OCI-LY3 (cell line): ENCODE results near the gene DST.

Experiments used
- H2AFZ ChIP-seq: fragments of 200-600, 300-600 bp; shearing (Covaris generic); 2 replicates; pipeline ENCODE4 v1.6.0; 2014; ENCODE audit warnings: antibody characterized with exemption, low read depth, low read length
- H3K27ac ChIP-seq: fragments of 200-600, 300-600 bp; sonication (generic); 2 replicates; pipeline ENCODE4 v1.5.1; 2014; ENCODE audit warnings: mild to moderate bottlenecking, low read length, moderate library complexity, mixed read lengths
- H3K27me3 ChIP-seq: fragments of 200-600, 300-600 bp; sonication (generic); 2 replicates; pipeline ENCODE4 v1.6.1; 2014; ENCODE audit warnings: low read depth, low read length, mixed read lengths
- H3K36me3 ChIP-seq: fragments of 200-600, 300-600 bp; sonication (generic); replicated peaks from 2 replicates; pipeline ENCODE3; 2014; ENCODE audit warnings: low read depth, low read length, mixed read lengths
- H3K4me1 ChIP-seq: fragments of 300-600, 200-600 bp; sonication (generic); 2 replicates; pipeline ENCODE4 v1.6.1; 2014; ENCODE audit warnings: low read length, mixed read lengths
- H3K4me2 ChIP-seq: fragments of 200-600, 300-600 bp; sonication (generic); 2 replicates; pipeline ENCODE4 v1.6.1; 2014; ENCODE audit warnings: low read length, mixed read lengths
- H3K4me3 ChIP-seq: fragments of 300-600, 200-600 bp; sonication (generic); 2 replicates; pipeline ENCODE4 v1.5.1; 2014; ENCODE audit warnings: antibody characterized with exemption, mild to moderate bottlenecking, low read length, moderate library complexity
- H3K79me2 ChIP-seq: fragments of 300-600, 200-600 bp; shearing (Covaris generic); 2 replicates; pipeline ENCODE4 v1.6.1; 2014; ENCODE audit warnings: mild to moderate bottlenecking, low read length, mixed read lengths
- H3K9ac ChIP-seq: fragments of 300-600, 200-600 bp; shearing (Covaris generic); 2 replicates; pipeline ENCODE4 v1.6.0; 2014; ENCODE audit warnings: mild to moderate bottlenecking, low read length, moderate library complexity
- H3K9me3 ChIP-seq: fragments of 200-600, 300-600 bp; shearing (Covaris generic); 2 replicates; pipeline ENCODE4 v1.6.1; 2014; ENCODE audit warnings: low read length, mixed read lengths; ENCODE audit not compliant: insufficient read depth
- H4K20me1 ChIP-seq: fragments of 200-600, 300-600 bp; sonication (generic); 2 replicates; pipeline ENCODE4 v1.6.1; 2016; ENCODE audit warnings: low read length, mixed read lengths; ENCODE audit not compliant: insufficient read depth
- CTCF ChIP-seq: fragments of 200-600, 300-600 bp; sonication (generic); IDR thresholded peaks from 2 replicates; pipeline ENCODE4 v1.5.1; 2014; ENCODE audit warnings: antibody characterized with exemption, low read length, low read depth
- EZH2phosphoT487 ChIP-seq: fragments of 200-600 bp; shearing (Covaris generic); IDR thresholded peaks from 2 replicates; pipeline ENCODE4 v1.6.1; 2018; ENCODE audit warnings: antibody characterized with exemption, mixed run types, low read depth

Gene DST

GRCh38 chr6:56521976-56522375 is 120.7 kb downstream of the DST start:
- no peak overlapping the region for H3K4me3 ChIP-seq
- H4K20me1 ChIP-seq, result no peaks in the 10 kb centered on the region
- TF ChIP-seq CTCF (no peak), EZH2phosphoT487 (no peak)
- H3K4me1 ChIP-seq, result peaks cover 5% of the 10 kb centered on the region
- no peak overlapping the region for H3K9ac ChIP-seq
- no peak overlapping the region for H3K4me2 ChIP-seq
- no peaks in the 10 kb centered on the region for H3K79me2 ChIP-seq
- no peaks in the 10 kb centered on the region for H3K9me3 ChIP-seq
- H3K36me3 ChIP-seq, result peaks cover 6% of the 10 kb centered on the region
- H3K27ac ChIP-seq, result no peak overlapping the region
- H2AFZ ChIP-seq, result no peak overlapping the region
- H3K27me3 ChIP-seq, result no peaks in the 10 kb centered on the region

- H3K27me3 ChIP-seq, result no peaks in the 10 kb centered on the region
- no peak overlapping the region for H3K4me3 ChIP-seq
- peaks cover 6% of the 10 kb centered on the region for H3K36me3 ChIP-seq
- no peaks in the 10 kb centered on the region for H4K20me1 ChIP-seq
- no peak overlapping the region for H3K9ac ChIP-seq
- TF ChIP-seq EZH2phosphoT487 (no peak), CTCF (no peak)
- no peak overlapping the region for H3K27ac ChIP-seq
- no peak overlapping the region for H3K4me2 ChIP-seq
- H3K4me1 ChIP-seq, result peaks cover 5% of the 10 kb centered on the region
- H3K9me3 ChIP-seq, result no peaks in the 10 kb centered on the region
- no peak overlapping the region for H2AFZ ChIP-seq
- no peaks in the 10 kb centered on the region for H3K79me2 ChIP-seq
Measured at GRCh38 chr6:56521454-56521853, 121.2 kb downstream of the DST start.

GRCh38 chr6:56520218-56520617 is 122.5 kb downstream of the DST start:
- H3K4me1 ChIP-seq, result no peaks in the 10 kb centered on the region; the same call in 1 of the 2 replicates
- H3K27ac ChIP-seq, result no peak overlapping the region
- H3K4me2 ChIP-seq, result no peak overlapping the region
- H3K27me3 ChIP-seq, result no peaks in the 10 kb centered on the region
- H3K36me3 ChIP-seq, result no peaks in the 10 kb centered on the region
- H3K79me2 ChIP-seq, result no peaks in the 10 kb centered on the region
- TF ChIP-seq EZH2phosphoT487 (no peak), CTCF (no peak)
- no peak overlapping the region for H2AFZ ChIP-seq
- no peak overlapping the region for H3K4me3 ChIP-seq
- no peaks in the 10 kb centered on the region for H3K9me3 ChIP-seq
- H3K9ac ChIP-seq, result no peak overlapping the region
- H4K20me1 ChIP-seq, result no peaks in the 10 kb centered on the region

GRCh38 chr6:56518995-56519767 is 123.5 kb downstream of the DST start:
- Histone ChIP-seq H4K20me1 (no peaks in the 10 kb centered on the region), H3K27me3 (no peaks in the 10 kb centered on the region), H3K9me3 (no peaks in the 10 kb centered on the region), H3K36me3 (no peaks in the 10 kb centered on the region), H2AFZ (no peak overlapping the region), H3K9ac (no peak overlapping the region), H3K27ac (no peak overlapping the region), H3K4me2 (no peak overlapping the region), H3K79me2 (no peaks in the 10 kb centered on the region), H3K4me1 (no peaks in the 10 kb centered on the region), H3K4me3 (no peak overlapping the region)
- no peak for TF ChIP-seq EZH2phosphoT487
- TF ChIP-seq CTCF, result no peak
